GM21423 (cell line): ENCODE measurements around the gene PDE2A.

ENCODE experiments used
- ATAC-seq: cut with Tn5 transposase; IDR thresholded peaks from one replicate; pipeline ENCODE4 v1.9.1; 2021; ENCODE audit warnings: mild to moderate bottlenecking, moderate library complexity; ENCODE audit not compliant: unreplicated experiment

The PDE2A gene

DNA sequence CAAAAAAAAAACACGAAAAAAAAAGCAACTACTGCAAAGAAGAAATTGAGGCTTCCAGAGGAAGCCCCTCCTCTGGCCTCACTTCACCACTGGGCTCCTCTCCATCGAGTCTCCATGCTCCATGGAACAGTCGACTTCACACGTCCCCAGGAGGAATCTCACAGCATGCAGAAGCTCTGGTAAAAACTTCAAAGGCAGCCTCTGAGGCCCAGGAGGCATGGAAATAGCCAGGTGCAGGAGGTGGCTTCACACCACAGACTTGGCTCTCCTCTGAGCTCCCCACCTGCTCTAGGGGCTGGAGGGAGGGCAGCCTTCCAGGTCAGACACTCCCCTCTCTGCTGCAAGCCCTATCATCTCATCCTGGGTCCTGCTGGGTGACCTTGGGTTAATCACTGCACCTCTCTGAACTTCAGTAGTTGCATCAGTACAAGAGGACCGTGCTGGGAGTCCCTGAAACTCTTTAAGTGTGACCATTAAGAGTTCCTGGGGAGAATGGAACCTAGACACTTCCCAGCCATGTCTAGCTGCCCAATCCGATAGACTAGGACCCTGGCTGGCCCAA, 8.2 kb downstream of the PDE2A start:
- ATAC-seq = no peak

DNA sequence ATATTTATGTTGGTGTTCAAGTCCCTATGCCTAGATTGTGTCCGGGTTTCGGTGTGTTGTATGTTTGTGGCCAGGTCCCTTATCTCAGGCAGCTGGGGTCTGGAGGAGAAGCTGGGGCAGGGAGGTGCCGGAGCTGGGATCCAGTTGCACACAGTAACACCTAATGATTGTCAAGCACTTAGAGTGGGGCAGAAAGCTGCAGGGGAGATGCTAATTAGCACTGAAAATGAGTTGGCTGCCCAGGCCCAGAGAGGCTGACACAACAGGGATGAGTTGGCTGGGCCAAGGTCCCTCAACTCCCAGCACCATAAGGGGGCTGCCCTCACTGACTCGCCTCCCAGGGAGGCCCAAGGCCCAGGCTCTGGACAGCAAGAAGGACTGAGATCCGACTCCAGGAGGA, 12.2 kb downstream of the PDE2A start:
- ATAC-seq = no peak

DNA sequence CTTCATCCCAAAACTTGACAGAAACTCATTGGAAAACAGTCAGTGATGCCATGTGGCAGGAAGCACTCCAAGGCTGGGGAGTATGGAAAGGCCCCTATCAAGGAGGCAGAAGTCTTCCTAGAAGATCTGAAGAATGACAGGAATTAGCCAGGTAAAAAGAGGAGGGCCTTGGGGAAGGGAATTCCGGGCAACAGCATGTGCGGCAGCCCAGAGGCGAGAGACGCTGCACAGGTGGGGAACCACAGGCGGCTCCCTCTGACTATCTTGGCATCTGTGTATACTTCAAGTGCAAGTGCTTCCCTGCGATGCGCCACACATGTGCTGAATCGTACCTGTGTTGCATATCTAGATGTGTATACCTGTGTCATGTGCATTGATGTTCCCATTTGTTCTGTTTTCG, 12.7 kb downstream of the PDE2A start:
- no peak for ATAC-seq

DNA sequence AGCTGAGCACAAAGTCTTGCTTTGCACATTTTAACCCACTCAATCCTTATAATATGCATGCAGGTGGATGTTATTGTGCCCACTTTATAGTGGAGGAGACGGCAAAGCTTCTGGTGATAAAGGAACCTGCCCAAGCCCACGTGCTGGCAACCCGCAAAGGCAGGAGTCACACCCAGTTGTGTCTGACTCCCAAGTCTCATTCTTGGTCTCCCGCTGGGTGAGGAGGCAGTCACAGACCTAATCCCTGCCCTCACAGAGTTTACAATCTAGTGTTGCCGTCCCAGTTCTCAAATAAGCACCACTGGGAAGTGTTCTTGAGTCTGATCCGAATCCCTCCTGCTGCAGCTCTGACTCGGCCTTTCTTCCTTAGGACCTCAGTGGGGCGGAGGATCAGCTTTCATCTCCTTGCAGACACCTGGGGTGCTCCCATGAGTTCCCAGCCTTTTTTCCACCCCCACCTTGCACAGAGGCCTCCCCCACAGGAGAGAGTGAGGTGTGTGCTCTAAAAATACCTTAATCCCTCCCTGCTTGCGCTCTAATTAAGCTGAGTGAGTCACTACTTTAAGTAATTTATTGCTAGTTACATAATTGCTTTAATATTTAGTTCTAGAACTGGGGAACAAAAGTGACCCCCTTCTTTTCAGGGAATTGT, 15.1 kb downstream of the PDE2A start:
- ATAC-seq = no peak

DNA sequence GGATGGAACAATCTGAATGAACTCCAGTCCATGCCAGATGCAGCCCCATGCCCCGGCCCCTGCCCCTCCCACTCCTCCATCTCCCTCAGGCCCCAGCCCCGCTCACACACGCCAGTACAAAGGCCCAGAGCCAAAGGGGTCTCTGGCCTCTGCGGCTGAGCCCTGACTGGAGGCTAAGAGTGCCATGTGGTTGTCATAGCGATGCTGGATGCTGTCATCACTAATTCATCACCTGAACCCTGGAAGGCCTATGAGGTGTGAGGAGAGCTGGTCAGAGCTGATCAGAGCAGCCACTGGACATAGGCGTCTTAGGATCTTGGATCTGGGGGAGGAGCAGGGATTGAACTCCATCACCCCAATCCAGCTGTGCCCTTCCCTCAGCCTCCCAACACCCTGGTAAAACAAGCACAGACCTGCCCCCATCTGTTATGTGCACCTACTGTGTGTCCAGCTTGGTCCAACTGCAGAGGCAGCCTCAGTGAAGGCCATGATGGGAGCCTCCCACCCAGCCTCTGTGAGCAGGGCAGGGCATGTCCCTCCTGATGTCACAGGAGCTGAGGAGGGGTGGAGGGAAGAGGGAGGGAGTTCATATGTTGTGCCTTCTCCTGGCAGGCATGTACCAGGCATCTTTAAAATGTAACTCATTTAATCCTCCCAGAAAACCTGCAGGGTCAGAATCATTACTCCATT, 16.7 kb downstream of the PDE2A start:
- no peak for ATAC-seq

DNA sequence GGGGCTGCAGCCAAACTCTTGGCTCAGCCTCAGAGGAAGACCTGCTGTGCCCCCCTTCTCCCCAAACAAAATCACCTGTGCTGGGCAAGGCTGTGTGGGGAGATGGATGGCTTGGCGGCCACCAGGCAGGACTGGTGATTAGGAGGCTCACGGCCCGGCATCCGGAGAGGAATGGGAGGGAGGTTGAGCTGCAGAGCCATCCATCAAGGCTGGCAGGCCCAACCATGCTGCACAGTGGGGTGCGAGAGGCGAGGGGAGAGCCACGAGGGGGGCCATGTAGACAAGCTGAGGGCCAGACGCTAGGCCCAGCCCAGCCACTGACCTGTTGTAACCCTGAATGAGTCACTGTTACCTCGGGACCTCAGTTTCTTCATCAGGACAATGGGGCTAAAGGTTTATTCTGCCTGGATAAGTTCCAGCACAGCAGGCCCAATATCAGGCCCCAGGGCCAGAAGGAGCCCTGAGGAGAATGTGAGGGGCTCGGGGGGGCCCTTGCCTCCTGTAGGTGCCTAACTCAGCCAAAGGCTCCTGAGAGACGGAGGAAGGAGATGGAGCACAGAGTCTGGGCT, 18.2 kb downstream of the PDE2A start:
- no peak for ATAC-seq

DNA sequence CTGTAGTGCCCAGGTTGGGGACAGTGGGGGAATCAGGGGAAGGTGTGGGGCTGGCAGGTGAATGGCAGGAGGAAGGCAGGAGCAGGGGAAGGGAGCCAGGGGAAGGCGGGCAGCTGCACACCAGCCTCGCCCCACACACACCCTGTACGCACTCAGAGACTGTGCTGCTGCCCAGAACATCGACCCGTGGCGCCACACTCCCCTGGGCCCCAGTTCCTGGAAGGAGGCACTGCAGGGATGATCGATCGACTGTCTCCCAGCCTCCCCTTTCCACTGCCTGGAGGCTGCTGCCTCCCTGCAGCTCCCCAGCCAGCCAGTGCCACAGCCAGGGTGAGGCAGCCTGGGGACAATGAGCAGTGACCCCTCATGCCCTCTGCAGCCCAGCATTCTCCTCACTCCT, 19.2 kb downstream of the PDE2A start:
- no peak for ATAC-seq

DNA sequence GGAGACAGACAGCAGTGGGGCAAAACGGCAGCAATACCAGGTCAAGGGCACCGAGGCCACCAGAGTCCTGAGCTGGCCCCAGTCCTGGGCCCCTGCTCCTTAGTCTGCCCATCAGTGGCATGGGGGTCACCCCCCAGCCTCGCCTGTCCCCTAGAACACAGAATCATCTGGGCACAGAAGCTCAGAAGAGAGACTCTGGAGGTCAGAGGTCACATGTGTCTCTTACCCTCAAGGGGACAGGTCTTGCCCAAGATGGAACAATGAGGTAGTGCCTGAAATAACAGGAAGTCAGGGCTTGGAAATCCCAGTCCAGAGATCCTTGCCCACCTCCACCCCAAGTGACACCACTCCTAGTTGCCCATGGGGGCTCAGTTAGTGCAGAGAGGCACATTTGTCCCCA, 20.6 kb downstream of the PDE2A start:
- ATAC-seq = no peak

DNA sequence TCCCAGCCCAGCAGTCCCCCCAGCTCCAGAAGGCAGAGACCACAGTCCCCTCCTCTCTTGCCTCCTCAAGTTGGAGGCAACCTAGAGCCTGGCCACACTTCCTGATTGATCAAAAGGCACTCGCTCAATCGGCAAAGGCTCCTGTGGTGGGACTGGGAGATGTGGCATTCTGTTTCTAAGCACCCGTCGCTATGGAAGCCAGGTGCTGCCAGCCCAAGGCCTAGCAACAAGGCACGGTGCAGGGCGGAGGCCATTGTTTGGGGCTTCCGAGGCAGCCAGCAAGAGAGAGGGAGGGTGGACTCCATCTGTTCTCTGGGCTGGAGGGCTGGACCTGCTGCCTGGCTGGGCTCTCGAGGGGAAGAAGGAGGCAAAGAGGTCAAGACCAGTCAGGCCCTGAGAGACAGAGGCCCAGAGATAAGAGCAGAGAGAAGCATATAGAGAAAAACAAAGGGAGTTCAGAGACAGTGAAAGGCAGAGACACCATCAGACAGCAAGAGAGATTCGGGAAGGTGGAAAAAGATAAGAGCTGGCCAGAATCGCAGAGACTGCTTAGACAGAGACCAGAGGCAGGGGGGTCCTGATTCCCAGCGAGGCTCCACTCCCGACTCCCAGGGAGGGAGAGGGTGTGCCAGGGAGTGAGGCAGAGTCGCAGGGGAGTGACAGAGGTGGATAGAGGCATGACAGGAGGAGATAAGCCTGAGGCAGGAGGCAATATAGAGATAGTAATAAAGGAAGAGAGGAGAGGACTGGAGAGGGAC, 21.2 kb downstream of the PDE2A start:
- no peak for ATAC-seq

DNA sequence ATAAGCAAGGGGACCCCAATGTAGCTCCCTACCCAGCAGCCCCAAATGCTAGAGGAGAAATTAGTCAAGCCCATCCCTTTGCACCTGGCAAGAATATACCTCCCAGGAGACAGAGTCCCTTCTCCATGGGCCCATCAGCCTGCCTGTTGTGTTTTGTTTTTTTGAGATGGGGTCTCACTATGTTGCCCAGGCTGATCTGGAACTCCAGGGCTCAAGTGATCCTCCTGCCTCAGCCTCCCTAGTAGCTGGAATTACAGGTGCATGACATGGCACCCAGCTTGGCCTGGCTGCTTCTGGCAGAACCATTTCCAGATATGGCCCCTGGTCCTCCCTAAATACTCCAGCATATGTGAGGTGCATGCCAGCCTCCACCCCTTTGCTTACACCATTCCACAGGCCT, 22.1 kb downstream of the PDE2A start:
- no peak for ATAC-seq

DNA sequence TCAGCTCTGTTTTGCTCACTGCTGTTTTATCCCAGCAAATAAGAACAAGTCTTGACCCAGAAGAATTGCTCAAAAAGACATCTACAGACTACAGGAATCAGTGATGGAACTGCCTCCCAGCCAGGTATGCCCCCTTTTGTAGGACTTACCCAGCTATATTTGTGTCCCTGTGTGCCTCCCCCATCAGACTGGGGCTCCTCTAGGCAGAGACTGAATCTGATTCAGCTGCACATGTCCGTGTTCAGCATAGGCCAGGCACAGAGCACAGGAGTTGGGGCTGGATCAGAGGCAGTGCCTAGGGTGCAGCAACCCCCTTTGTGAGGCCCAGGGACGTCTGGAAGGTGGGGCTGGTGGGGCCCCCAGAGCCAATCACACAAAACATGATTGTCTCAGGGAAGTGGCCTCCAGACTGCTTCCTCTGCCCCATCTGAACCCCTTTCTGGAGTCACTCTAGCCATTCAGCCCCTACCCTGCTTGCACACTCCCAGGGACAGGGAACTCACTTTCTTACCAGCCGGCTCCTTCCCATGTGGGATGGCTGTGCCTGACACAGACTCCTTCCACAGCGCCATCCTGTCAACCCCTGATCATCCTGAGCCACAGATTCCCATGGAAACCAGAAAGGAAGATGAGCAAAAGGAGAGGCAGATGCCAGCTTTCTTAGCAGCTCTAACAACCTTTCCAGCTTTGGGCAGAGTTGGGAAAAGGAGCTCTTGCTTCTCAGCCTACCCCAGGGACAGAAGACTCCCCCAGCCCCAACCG, 24.8 kb downstream of the PDE2A start:
- ATAC-seq = no peak

DNA sequence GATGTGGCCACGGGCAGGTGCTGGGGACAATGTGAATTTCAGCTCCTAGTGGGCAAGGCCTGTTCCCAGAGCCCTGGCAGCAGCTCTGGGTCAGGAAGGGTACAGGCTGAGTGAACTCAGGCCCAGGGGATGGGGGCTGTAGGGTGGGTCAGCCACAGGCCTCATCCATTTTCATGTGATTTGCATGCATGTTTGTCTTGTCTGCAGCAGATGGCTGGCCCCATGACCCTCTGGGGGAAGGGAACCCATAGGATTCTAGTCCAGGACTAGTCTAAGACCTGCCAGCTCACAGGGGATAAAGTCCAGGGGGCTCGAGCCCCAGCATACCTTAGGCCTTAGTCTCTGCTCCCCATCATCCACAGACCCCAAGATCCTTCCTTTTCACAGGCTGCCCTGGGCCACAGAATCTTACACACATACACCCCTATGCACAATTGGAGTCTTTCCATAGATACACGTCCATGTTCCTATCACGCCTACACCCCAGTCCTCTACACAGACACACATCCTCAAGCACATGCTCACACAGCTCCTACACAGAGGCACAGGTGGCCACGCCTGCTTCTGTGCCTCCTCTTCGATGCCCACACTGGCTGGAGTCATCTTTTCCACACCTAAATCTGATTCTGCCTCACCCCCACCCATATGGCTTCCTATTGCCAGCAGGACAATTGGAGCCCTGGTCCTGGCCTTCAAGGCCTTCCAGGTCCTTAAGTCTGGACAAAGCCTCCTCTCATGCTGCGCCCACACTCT, 25.7 kb downstream of the PDE2A start:
- ATAC-seq = no peak

DNA sequence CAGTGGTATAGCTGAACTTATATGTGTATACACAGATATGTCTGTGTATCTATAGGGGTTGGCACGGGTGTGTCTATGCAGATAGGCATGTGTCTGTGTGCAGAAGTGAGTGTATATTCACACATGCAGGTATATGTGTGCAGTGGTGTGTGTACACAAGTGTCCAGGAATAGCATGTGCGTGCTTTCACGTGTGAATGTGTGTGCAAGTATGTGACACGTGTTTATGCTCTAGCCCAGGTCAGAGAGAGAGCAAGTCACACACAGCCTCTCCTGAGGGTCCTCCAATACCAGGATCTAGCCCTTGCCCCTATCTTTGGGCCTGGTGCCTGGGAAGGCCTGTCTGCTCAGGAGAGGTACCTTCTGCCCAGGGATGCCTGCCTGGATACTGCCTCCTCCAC, 26.3 kb downstream of the PDE2A start:
- no peak for ATAC-seq

DNA sequence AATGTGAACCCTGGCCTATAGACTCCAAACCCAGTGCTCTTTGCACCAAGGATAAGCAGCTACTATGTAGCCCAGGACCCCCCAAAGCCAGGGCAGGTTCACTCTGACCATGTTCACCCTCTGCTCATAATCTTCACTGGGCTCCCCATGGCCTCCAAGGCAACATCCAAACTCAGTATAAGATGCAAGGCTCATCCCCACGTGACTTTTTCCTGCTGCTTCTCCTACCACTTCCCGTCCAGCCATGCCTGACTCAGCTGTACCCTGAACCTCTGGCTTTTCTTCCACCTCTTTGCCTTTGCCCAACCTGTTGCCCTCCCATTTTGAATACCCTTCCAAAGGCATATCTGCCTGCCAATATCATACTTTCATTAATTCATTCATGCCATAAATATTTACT, 27.8 kb downstream of the PDE2A start:
- ATAC-seq = no peak

DNA sequence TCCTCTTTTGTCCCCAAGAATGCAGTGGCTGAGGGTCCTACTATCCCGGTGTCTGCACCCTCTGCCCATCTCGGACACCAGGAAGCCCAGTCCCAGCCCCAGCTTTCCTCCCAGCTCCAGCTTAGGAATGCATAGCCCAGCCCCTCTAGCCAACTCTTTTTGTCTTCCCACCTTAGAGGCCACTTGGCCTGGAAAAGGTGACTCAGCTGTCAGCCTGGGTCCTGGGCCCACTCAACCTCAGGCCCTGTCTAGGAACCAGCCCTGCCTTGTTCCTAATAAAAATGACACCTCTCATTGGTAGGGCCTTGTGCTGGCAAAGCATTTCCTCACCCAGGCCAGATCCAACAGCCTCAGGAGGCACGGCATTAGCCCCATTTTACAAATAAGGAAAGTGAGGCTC, 28.2 kb downstream of the PDE2A start:
- no peak for ATAC-seq

DNA sequence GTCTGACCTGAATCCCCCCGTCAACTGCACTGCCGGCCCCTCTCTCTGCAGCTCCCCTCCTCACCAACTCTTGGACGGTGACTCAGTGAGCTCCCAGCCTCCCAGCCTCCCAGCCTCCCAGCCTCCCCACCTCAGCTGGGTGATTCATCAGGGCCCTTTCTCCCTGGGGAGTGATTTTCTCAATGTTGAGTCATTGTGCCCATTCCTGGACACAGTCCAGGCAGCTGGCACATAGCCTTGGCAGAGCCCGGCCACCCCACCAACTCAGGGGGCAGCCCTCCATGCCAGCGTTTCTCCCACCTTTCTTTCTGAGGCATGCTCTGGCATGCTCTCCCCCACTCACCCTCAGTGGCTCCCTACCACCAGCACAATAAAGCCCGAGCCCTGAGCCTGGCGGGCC, 30.7 kb downstream of the PDE2A start:
- ATAC-seq = no peak

DNA sequence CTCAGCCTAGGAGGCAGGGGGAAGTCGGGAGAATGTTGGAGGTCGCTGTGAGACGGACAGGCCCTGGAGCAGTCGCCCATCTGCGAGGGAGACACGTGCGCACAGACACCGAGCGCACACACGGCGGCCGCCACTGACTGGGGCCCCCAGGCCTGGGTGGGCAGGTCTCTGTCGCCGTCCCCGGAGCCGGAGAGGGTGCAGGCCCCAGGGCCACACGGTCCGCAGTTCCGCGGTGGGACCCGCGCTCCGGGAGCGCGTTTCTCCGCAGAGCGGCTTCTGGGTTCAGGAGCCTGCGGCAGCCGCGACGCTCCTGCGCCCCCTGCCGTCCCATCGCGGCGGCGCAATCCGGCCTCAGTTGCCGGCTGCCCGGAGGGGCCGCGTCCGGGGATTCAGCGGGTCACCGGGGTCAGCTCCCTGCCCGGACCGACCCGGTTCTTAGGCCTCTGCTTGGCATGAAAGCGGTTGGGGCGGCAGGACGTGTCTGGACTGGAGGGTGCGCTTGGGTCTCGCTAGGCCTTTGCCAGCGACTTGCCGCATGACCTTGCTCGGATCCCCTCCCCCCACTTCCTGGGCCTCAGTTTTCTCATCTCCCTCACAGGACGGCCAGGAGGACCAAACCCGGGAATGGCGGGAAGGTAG, 31.2 kb downstream of the PDE2A start:
- ATAC-seq = no peak

DNA sequence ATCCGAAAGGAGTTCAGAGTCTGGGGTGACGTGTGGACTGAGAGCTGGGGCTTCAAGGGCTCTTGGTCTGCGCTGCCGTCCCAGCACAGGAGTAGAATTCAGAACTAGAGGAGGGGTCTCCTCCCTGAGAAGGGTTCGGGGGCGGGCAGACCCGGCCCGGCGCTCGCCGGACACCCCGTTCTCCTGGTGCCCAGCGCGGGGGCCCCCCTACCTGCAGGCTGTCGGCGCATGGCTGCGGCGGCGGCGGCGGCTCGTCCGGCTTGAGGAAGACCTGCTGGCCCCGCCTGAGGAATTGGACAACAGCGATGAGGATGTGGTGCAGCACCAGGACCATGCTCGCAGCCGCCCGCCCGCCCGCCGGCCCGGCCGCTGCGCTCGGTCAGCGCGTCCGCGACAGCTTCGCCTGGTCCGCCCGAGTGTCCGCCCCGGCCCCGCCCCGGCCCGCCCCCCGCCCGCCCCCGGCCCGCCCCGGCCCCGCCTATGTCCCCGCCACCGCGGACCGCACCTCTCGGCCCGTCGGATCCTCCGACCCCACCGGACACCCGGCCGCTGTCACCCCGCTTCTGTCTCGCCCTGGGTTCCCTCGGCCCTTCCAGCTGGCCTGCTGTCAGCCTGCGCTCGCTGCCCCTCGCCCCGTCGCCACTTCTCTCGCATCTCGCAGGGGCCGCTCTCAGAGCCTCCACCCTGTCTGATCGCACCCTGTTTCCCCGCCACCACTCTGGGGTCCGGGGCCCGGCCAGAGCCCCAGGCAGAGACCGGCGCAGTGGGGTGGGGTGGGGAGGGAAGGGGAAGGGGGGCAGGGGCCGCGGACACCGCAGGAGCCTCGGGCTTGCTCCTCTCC, 32.0 kb downstream of the PDE2A start:
- ATAC-seq = no peak
